Lower leg skin (tissue), 3 donors: ENCODE measurements around the gene ECE1.

ENCODE experiments used
- CTCF ChIP-seq, 3 donors: fragments of 450-650 bp; IDR thresholded peaks; one replicate each; pipeline ENCODE4 v1.5.1; 2016; ENCODE audit warnings: antibody characterized with exemption in 3 of 3, mild to moderate bottlenecking in 3 of 3, moderate library complexity in 2 of 3
- POLR2A ChIP-seq, 2 donors: fragments of 450-650 bp; IDR thresholded peaks; one replicate each; pipeline ENCODE4 v1.6.1; 2016 to 2017; ENCODE audit warnings: antibody characterized with exemption in 2 of 2, mild to moderate bottlenecking in 1 of 2, moderate library complexity in 1 of 2

GRCh38 chr1:21318057-21318713, 27.9 kb upstream of the ECE1 start:
- TF ChIP-seq CTCF (IDR thresholded peaks at IDR 0.05) (no peak), POLR2A (IDR thresholded peaks at IDR 0.05) (no peak)
